Neural progenitor cell (in vitro differentiated cells): ENCODE measurements around the gene UBXN11. TPM values are rescaled to one million over a fixed set of nuclear protein-coding genes. Genes with fewer than 3 reads are reported as not detected.

Source experiments
- DNase-seq: peaks from one replicate; pipeline ENCODE4 v3.0.0-alpha.2; 2016; ENCODE audit warnings: low spot score
- H2AFZ ChIP-seq: fragments of 200-600 bp; sonication (generic); replicated peaks from 2 replicates; pipeline ENCODE4 v1.6.1; 2016; ENCODE audit warnings: antibody characterized with exemption
- H3F3A ChIP-seq: fragments of 200-600 bp; sonication (generic); 2 replicates; pipeline ENCODE4 v1.6.1; 2016; ENCODE audit warnings: antibody characterized with exemption, low read depth
- H3K27ac ChIP-seq: fragments of 200-600 bp; sonication (generic); 2 replicates; pipeline ENCODE4 v1.5.1; 2016; ENCODE audit warnings: mild to moderate bottlenecking
- H3K27me3 ChIP-seq: fragments of 200-600 bp; sonication (generic); 2 replicates; pipeline ENCODE4 v1.6.1; 2016; ENCODE audit warnings: mild to moderate bottlenecking, moderate library complexity
- H3K36me3 ChIP-seq: fragments of 200-600 bp; sonication (generic); 2 replicates; pipeline ENCODE4 v1.5.1; 2016
- H3K4me1 ChIP-seq: fragments of 200-600 bp; sonication (generic); 2 replicates; pipeline ENCODE4 v1.6.1; 2016; ENCODE audit warnings: mixed run types
- H3K4me2 ChIP-seq: fragments of 200-600 bp; sonication (generic); 2 replicates; pipeline ENCODE4 v1.6.1; 2016
- H3K4me3 ChIP-seq: fragments of 200-600 bp; sonication (generic); 2 replicates; pipeline ENCODE4 v1.5.1; 2016
- H3K79me2 ChIP-seq: fragments of 200-600 bp; sonication (generic); 2 replicates; pipeline ENCODE4 v1.6.1; 2016; ENCODE audit warnings: low read depth
- H3K9ac ChIP-seq: fragments of 200-600 bp; sonication (generic); 2 replicates; pipeline ENCODE4 v1.6.1; 2016
- H3K9me3 ChIP-seq: fragments of 200-600 bp; sonication (generic); 2 replicates; pipeline ENCODE4 v1.5.1; 2016; ENCODE audit warnings: low read depth
- H4K20me1 ChIP-seq: fragments of 200-600 bp; sonication (generic); 2 replicates; pipeline ENCODE4 v1.6.1; 2016; ENCODE audit warnings: low read depth
- H3K27ac Mint-ChIP-seq: 3 replicates; pipeline ENCODE4 v1.8.0; 2021; ENCODE audit warnings: mixed read lengths
- H3K27me3 Mint-ChIP-seq: 2 replicates; pipeline ENCODE4 v1.8.0; 2022; ENCODE audit warnings: low read depth, mild to moderate bottlenecking, inconsistent platforms, moderate library complexity, mixed read lengths; ENCODE audit not compliant: insufficient read depth
- H3K36me3 Mint-ChIP-seq: 3 replicates; pipeline ENCODE4 v1.8.0; 2021; ENCODE audit warnings: mixed read lengths
- H3K4me1 Mint-ChIP-seq: 3 replicates; pipeline ENCODE4 v1.8.0; 2021; ENCODE audit warnings: mixed read lengths
- H3K4me3 Mint-ChIP-seq: 3 replicates; pipeline ENCODE4 v1.8.0; 2021; ENCODE audit warnings: mild to moderate bottlenecking, moderate library complexity, mixed read lengths
- H3K9me3 Mint-ChIP-seq: 3 replicates; pipeline ENCODE4 v1.8.0; 2020; ENCODE audit warnings: mixed read lengths
- EZH2 ChIP-seq: fragments of 200-600 bp; sonication (generic); IDR thresholded peaks from 2 replicates; pipeline ENCODE4 v1.6.1; 2017; ENCODE audit warnings: antibody characterized with exemption, mild to moderate bottlenecking, moderate library complexity
- EZH2phosphoT487 ChIP-seq: fragments of 200-600 bp; sonication (generic); IDR thresholded peaks from 2 replicates; pipeline ENCODE4 v1.6.1; 2017; ENCODE audit warnings: antibody characterized with exemption
- total RNA-seq: library from RNA; depleted of rRNA; stranded (reverse); fragments of >200 nt; gene quantifications from 2 replicates; pipeline ENCODE4 v1.2.3, GENCODE V29; 2015; ENCODE audit warnings: low replicate concordance
- TF ChIP-seq, protein P1 (sequence below): fragments of 200-600 bp; sonication (generic); IDR thresholded peaks from 2 replicates; pipeline ENCODE4 v1.5.1; 2017; ENCODE audit warnings: antibody characterized with exemption, mild to moderate bottlenecking

Gene UBXN11
- total RNA-seq, 1 donor from 2014 or later, result 5.9 TPM

DNA sequence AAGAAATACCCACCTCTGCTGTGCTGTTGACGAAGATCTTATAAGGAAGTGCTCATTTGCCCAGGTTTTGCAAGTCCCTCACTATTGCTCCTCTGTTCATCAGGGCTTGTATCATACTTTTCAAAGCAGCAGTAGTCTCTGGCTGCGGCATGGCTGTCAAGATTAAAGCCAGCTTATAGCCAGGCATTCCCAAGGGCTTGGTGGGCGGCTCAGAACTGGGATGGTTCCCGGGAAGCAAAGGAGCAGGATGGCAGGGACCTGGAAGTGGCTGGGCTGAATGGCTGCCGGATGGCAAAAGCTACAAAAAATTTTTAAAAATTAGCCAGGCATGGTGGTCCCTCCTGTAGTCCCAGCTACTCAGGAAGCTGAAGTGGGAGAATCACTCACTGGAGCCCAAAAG lies 43.2 kb downstream of the UBXN11 start:
- Histone ChIP-seq H4K20me1 (no peaks in the 10 kb centered on the region), H3K9ac (no peak overlapping the region), H2AFZ (no peak overlapping the region), H3K4me3 (no peak overlapping the region), H3K27me3 (no peaks in the 10 kb centered on the region), H3K79me2 (no peaks in the 10 kb centered on the region), H3K4me1 (no peaks in the 10 kb centered on the region), H3K36me3 (no peaks in the 10 kb centered on the region), H3F3A (peaks cover 4% of the 10 kb centered on the region), H3K9me3 (no peaks in the 10 kb centered on the region), H3K4me2 (no peak overlapping the region), H3K27ac (no peak overlapping the region)
- DNase-seq, result no peak
- no peaks in the 10 kb centered on the region for H3K27me3 Mint-ChIP-seq
- no peak overlapping the region for H3K4me3 Mint-ChIP-seq
- H3K27ac Mint-ChIP-seq, result no peak overlapping the region
- peaks cover 47% of the 10 kb centered on the region for H3K36me3 Mint-ChIP-seq
- no peaks in the 10 kb centered on the region for H3K9me3 Mint-ChIP-seq
- TF ChIP-seq EZH2phosphoT487, result no peak
- no peak for TF ChIP-seq EZH2
- TF ChIP-seq, protein P1, sequence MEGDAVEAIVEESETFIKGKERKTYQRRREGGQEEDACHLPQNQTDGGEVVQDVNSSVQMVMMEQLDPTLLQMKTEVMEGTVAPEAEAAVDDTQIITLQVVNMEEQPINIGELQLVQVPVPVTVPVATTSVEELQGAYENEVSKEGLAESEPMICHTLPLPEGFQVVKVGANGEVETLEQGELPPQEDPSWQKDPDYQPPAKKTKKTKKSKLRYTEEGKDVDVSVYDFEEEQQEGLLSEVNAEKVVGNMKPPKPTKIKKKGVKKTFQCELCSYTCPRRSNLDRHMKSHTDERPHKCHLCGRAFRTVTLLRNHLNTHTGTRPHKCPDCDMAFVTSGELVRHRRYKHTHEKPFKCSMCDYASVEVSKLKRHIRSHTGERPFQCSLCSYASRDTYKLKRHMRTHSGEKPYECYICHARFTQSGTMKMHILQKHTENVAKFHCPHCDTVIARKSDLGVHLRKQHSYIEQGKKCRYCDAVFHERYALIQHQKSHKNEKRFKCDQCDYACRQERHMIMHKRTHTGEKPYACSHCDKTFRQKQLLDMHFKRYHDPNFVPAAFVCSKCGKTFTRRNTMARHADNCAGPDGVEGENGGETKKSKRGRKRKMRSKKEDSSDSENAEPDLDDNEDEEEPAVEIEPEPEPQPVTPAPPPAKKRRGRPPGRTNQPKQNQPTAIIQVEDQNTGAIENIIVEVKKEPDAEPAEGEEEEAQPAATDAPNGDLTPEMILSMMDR, result no peak
- no peaks in the 10 kb centered on the region for H3K4me1 Mint-ChIP-seq

DNA sequence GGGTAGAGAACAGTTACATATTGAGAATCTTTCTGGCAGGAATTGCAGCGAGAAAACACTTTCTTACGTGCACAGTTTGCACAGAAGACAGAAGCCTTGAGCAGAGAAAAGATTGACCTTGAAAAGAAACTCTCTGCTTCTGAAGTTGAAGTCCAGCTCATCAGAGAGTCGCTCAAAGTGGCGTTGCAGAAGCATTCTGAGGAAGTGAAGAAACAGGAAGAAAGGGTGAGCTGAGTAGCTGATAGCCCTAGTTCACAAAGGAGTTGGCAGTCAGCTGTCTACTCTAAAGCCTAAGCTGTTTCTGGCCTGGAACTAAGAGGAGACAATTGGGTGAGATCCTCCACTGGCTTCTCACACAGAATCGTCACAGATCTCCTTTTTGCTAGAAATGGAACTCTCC lies 46.9 kb downstream of the UBXN11 start:
- Histone ChIP-seq H4K20me1 (no peaks in the 10 kb centered on the region), H3F3A (peaks cover 4% of the 10 kb centered on the region), H3K27me3 (no peaks in the 10 kb centered on the region), H3K27ac (no peak overlapping the region), H3K9ac (no peak overlapping the region), H3K36me3 (peaks cover 4% of the 10 kb centered on the region), H2AFZ (no peak overlapping the region), H3K4me2 (no peak overlapping the region), H3K79me2 (peaks cover 4% of the 10 kb centered on the region), H3K4me3 (no peak overlapping the region), H3K4me1 (no peaks in the 10 kb centered on the region), H3K9me3 (no peaks in the 10 kb centered on the region)
- no peak for DNase-seq
- H3K27ac Mint-ChIP-seq, result no peak overlapping the region
- H3K36me3 Mint-ChIP-seq, result peaks cover 56% of the 10 kb centered on the region
- no peaks in the 10 kb centered on the region for H3K4me1 Mint-ChIP-seq
- H3K9me3 Mint-ChIP-seq, result no peaks in the 10 kb centered on the region
- H3K27me3 Mint-ChIP-seq, result peaks cover 6% of the 10 kb centered on the region
- H3K4me3 Mint-ChIP-seq, result no peak overlapping the region
- no peak for TF ChIP-seq EZH2
- TF ChIP-seq, protein P1, result no peak
- no peak for TF ChIP-seq EZH2phosphoT487

DNA sequence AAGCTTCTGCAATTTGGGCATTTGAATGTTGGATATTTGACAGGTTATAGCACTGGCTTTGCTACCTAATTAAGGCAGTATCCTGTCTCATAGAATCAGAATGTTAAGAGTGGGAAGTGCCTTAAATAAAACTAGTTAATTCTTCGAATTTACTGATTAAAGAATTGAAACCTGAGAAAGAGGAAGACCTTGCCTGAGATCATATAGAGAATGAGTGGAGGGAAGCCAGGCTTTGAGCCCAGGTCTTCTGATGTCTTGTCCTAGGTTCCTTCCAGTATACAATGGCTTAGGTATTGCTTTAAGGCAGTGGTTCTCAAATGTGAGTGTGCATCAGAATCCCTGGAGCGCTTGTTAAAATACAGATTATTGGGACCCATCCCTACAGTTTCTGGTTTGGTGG lies 47.4 kb downstream of the UBXN11 start:
- Histone ChIP-seq H3K36me3 (peaks cover 4% of the 10 kb centered on the region), H4K20me1 (no peaks in the 10 kb centered on the region), H3K27ac (no peak overlapping the region), H3K27me3 (no peaks in the 10 kb centered on the region), H3F3A (peaks cover 4% of the 10 kb centered on the region), H3K9me3 (no peaks in the 10 kb centered on the region), H2AFZ (no peak overlapping the region), H3K9ac (no peak overlapping the region), H3K4me1 (no peaks in the 10 kb centered on the region), H3K4me3 (no peak overlapping the region), H3K4me2 (no peak overlapping the region), H3K79me2 (peaks cover 8% of the 10 kb centered on the region)
- Mint-ChIP-seq H3K36me3 (peaks cover 55% of the 10 kb centered on the region), H3K27me3 (peaks cover 8% of the 10 kb centered on the region), H3K9me3 (no peaks in the 10 kb centered on the region), H3K27ac (no peak overlapping the region), H3K4me3 (no peak overlapping the region), H3K4me1 (no peaks in the 10 kb centered on the region)
- no peak for DNase-seq
- no peak for TF ChIP-seq EZH2

DNA sequence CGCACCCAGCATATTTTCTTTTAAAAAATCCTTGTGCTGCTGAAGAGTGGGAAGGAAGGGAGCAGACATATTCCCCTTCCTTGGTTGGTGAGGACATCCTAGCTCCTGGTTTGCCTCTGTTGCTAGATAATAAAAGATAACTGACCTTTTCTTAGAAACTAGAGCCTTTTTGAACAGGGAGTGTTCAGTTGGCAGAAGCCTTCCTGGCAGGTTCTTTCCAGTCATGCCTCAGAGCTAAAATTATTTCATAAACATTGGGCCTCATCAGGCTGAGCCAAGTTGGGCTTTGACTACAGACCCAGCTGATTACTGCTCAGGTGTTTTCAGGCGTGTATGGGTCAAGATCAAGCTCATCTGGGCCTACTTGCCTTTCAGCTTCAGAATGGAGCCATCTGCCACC lies 49.2 kb downstream of the UBXN11 start:
- H3K4me1 ChIP-seq, result no peaks in the 10 kb centered on the region
- H3K9me3 ChIP-seq, result no peaks in the 10 kb centered on the region
- no peaks in the 10 kb centered on the region for H3K27me3 ChIP-seq
- H3K4me3 ChIP-seq, result no peak overlapping the region
- no peak for DNase-seq
- H4K20me1 ChIP-seq, result no peaks in the 10 kb centered on the region
- H3F3A ChIP-seq, result peaks cover 4% of the 10 kb centered on the region
- peaks cover 8% of the 10 kb centered on the region for H3K27me3 Mint-ChIP-seq
- no peak overlapping the region for H3K4me3 Mint-ChIP-seq
- peaks cover 54% of the 10 kb centered on the region for H3K36me3 Mint-ChIP-seq
- TF ChIP-seq, protein P1, result no peak
- TF ChIP-seq EZH2phosphoT487 (no peak), EZH2 (no peak)
- H3K4me1 Mint-ChIP-seq, result no peaks in the 10 kb centered on the region
- no peak overlapping the region for H3K27ac ChIP-seq
- H3K79me2 ChIP-seq, result peaks cover 8% of the 10 kb centered on the region
- H3K36me3 ChIP-seq, result peaks cover 4% of the 10 kb centered on the region
- no peak overlapping the region for H2AFZ ChIP-seq
- no peaks in the 10 kb centered on the region for H3K9me3 Mint-ChIP-seq
- no peak overlapping the region for H3K4me2 ChIP-seq
- H3K27ac Mint-ChIP-seq, result no peak overlapping the region
- H3K9ac ChIP-seq, result no peak overlapping the region
